SK-N-SH (cell line): Measurements from ENCODE around the gene KLF16. TPM values are rescaled to one million over a fixed set of nuclear protein-coding genes. Genes with fewer than 3 reads are reported as not detected.

ENCODE experiments used
- CTCF ChIA-PET: fragments of 300-600, 350-600 bp; formaldehyde crosslinking; extraction: SDS; loops from one replicate; lab custom pipeline; 2021; lab: Yijun Ruan, JAX
- POLR2A ChIA-PET: fragments of 350-600 bp; sonication (Branson Sonifier 250); formaldehyde crosslinking; extraction: SDS; loops from one replicate; lab custom pipeline; 2020; ENCODE audit warnings: antibody characterized with exemption, inconsistent platforms; lab: Yijun Ruan, JAX
- DNase-seq: peaks from one replicate; pipeline ENCODE4 v3.0.0; 2012
- H2AFZ ChIP-seq: fragments of 200-600 bp; sonication (generic); 2 replicates; pipeline ENCODE4 v1.8.1; 2016; ENCODE audit warnings: antibody characterized with exemption, mild to moderate bottlenecking, low read depth
- H3F3A ChIP-seq: fragments of 200-600 bp; sonication (generic); replicated peaks from 2 replicates; pipeline ENCODE3; 2016; ENCODE audit warnings: antibody characterized with exemption, mild to moderate bottlenecking; ENCODE audit not compliant: insufficient read depth
- H3K27ac ChIP-seq, 2 experiments: fragments of 200-500 bp in 1 of 2; fragments of 200-600 bp in 1 of 2; sonication (Bioruptor generic) in 1 of 2; sonication (generic), shearing (Covaris generic) in 1 of 2; 2 replicates each; pipeline versions ENCODE4 v1.5.1 to v1.6.1; 2014 to 2016; ENCODE audit warnings: low read depth in 2 of 2, inconsistent platforms in 1 of 2, low read length in 1 of 2, mild to moderate bottlenecking in 1 of 2, mixed read lengths in 1 of 2
- H3K27me3 ChIP-seq: fragments of 200-600 bp; sonication (generic), shearing (Covaris generic); 2 replicates; pipeline ENCODE4 v1.6.1; 2016; ENCODE audit warnings: mixed run types; ENCODE audit not compliant: insufficient read depth
- H3K36me3 ChIP-seq, 2 experiments: fragments of 200-500 bp in 1 of 2; fragments of 200-600 bp in 1 of 2; sonication (Bioruptor generic) in 1 of 2; sonication (generic) in 1 of 2; replicated peaks in 1 of 2; 2 replicates each; pipeline versions ENCODE3 to v1.5.1; 2014 to 2016; ENCODE audit warnings: low read length in 1 of 2, mild to moderate bottlenecking in 1 of 2; ENCODE audit not compliant: insufficient read depth in 2 of 2, control insufficient read depth in 1 of 2
- H3K4me1 ChIP-seq, 2 experiments: fragments of 200-500 bp in 1 of 2; fragments of 200-600 bp in 1 of 2; sonication (Bioruptor generic) in 1 of 2; sonication (generic), shearing (Covaris generic) in 1 of 2; 2 replicates each; pipeline versions ENCODE4 v1.5.1 to v1.6.1; 2014 to 2016; ENCODE audit warnings: low read depth in 1 of 2, low read length in 1 of 2, mixed run types in 1 of 2; ENCODE audit not compliant: insufficient read depth in 2 of 2, control insufficient read depth in 1 of 2
- H3K4me2 ChIP-seq: fragments of 200-600 bp; sonication (generic), shearing (Covaris generic); 2 replicates; pipeline ENCODE4 v1.6.1; 2017; ENCODE audit warnings: mixed run types
- H3K4me3 ChIP-seq, 2 experiments: fragments of 200-500 bp in 1 of 2; fragments of 200-600 bp in 1 of 2; sonication (Bioruptor generic) in 1 of 2; sonication (generic), shearing (Covaris generic) in 1 of 2; 2 replicates each; pipeline versions ENCODE4 v1.5.1 to v1.8.1; 2014 to 2016; ENCODE audit warnings: low read depth in 2 of 2, inconsistent platforms in 1 of 2, low read length in 1 of 2, mild to moderate bottlenecking in 1 of 2, mixed read lengths in 1 of 2, moderate library complexity in 1 of 2
- H3K79me2 ChIP-seq: fragments of 200-600 bp; sonication (generic); 2 replicates; pipeline ENCODE4 v1.8.1; 2017; ENCODE audit warnings: mild to moderate bottlenecking; ENCODE audit not compliant: insufficient read depth
- H3K9ac ChIP-seq: fragments of 200-600 bp; sonication (generic); 2 replicates; pipeline ENCODE4 v1.6.1; 2017; ENCODE audit warnings: mixed run types
- H3K9me2 ChIP-seq: fragments of 200-600 bp; sonication (generic); 2 replicates; pipeline ENCODE4 v1.6.1; 2017; ENCODE audit warnings: mixed run types
- H3K9me3 ChIP-seq: fragments of 200-600 bp; sonication (generic); 2 replicates; pipeline ENCODE4 v1.6.1; 2017; ENCODE audit warnings: mixed run types, mild to moderate bottlenecking, moderate library complexity
- H4K20me1 ChIP-seq: fragments of 200-600 bp; sonication (generic); 2 replicates; pipeline ENCODE4 v1.6.1; 2017; ENCODE audit warnings: mild to moderate bottlenecking, mixed run types; ENCODE audit not compliant: insufficient read depth
- EP300 ChIP-seq, 2 experiments: IDR thresholded peaks; 2 replicates each; pipeline versions ENCODE4 v1.4.0 to v1.6.1; 2012; ENCODE audit warnings: borderline replicate concordance in 1 of 2, low read depth in 1 of 2, low read length in 1 of 2
- EZH2phosphoT487 ChIP-seq: fragments of 200-600 bp; sonication (generic); IDR thresholded peaks from 2 replicates; pipeline ENCODE4 v1.6.1; 2017; ENCODE audit warnings: low read depth, mixed run types, mild to moderate bottlenecking, antibody characterized with exemption, moderate library complexity, borderline replicate concordance
- FOXM1 ChIP-seq: IDR thresholded peaks from 2 replicates; pipeline ENCODE4 v1.4.0; 2012; ENCODE audit warnings: low read depth, mild to moderate bottlenecking
- MEF2A ChIP-seq: IDR thresholded peaks from 2 replicates; pipeline ENCODE4 v1.4.0; 2012; ENCODE audit warnings: low read depth, borderline replicate concordance
- MXI1 ChIP-seq: IDR thresholded peaks from 2 replicates; pipeline ENCODE4 v1.6.1; 2012; ENCODE audit warnings: mild to moderate bottlenecking, low read depth, low read length, improper control_type of control experiment
- RFX5 ChIP-seq: IDR thresholded peaks from 2 replicates; pipeline ENCODE4 v1.6.1; 2012; ENCODE audit warnings: mild to moderate bottlenecking, improper control_type of control experiment, low read length
- YY1 ChIP-seq: IDR thresholded peaks from 2 replicates; pipeline ENCODE4 v1.4.0; 2012; ENCODE audit warnings: low read depth, mild to moderate bottlenecking
- WGBS: methylation state at CpG from one replicate; pipeline ENCODE4 v1.1.6; 2017; ENCODE audit warnings: low lambda C conversion rate; 5-methylcytosine and 5-hydroxymethylcytosine counted together
- polyA plus RNA-seq, 3 experiments: library from polyadenylated mRNA; depleted of rRNA; stranded (reverse); fragments of >200 nt; gene quantifications; 2 replicates each; pipeline ENCODE4 v1.2.3, GENCODE V29; 2012
- TF ChIP-seq, protein P1 (sequence below): IDR thresholded peaks from 2 replicates; pipeline ENCODE4; 2012
- TF ChIP-seq, protein P2 (sequence below): IDR thresholded peaks from 2 replicates; pipeline ENCODE4 v1.4.0; 2012; ENCODE audit warnings: low read depth, borderline replicate concordance
- TF ChIP-seq, protein P3 (sequence below): IDR thresholded peaks from 2 replicates; pipeline ENCODE4 v1.4.0; 2012; ENCODE audit warnings: low read depth, borderline replicate concordance
- TF ChIP-seq, protein P4 (sequence below): fragments of 150-350 bp; IDR thresholded peaks from 2 replicates; pipeline ENCODE4 v1.6.1; 2016; ENCODE audit warnings: mild to moderate bottlenecking, low read depth, low read length
- TF ChIP-seq, protein P5 (sequence below): IDR thresholded peaks from 2 replicates; pipeline ENCODE4 v1.4.0; 2012; ENCODE audit warnings: low read depth

The KLF16 gene
- polyA plus RNA-seq, 1 of the 3 experiments (the other 2 are of a cell fraction) = 16.1 TPM

DNA sequence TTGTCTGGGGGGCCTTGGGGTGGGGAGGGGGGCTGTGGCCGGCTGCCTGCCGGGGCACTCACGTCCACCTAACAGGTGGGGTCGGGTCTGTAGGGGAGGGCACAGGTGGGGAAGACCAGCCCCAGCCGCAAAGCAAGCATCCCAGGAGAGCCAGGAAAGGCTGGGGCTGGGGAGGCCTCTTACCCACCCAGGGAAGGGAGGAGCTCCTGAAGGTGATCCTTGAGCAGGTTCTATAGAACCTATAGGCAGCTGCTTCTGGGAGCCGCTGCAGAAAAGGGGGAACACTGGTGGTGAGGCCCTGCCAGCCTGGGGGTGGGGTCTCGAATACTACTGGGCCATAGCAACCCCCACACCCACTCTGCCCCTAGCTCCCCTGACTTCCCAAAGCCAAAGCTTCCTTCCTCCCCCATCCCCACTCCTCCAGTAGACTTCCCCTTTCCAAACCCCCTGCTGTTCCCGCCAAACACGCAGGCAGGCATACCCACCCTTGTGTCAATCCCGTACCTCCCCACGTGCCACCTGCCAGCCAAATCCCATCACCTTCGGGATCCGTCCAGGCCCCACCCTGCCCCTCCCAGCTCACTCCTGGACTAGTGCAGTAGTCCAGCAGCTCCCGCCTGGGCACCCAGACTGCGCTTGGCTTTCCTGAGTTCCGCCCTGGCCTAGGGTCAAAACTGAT is 5.6 kb downstream of the KLF16 start:
- ChIA-PET POLR2A (no interaction called here), CTCF (interaction anchor here (0.6 to 2.8 kb wide), 7 partner anchors 9 to 211 kb away, joined by 3 to 15 read pairs (median 3); partner anchors contain the start of gene REXO1)
- Histone ChIP-seq H3K9me2 (no peaks in the 10 kb centered on the region), H3K79me2 (peaks cover 100% of the 10 kb centered on the region), H3K9me3 (no peaks in the 10 kb centered on the region), H3F3A (peaks cover 12% of the 10 kb centered on the region), H3K4me3 (0 out of 4 replicates have a peak overlapping the region, but pooled peaks of 1 of the 2 experiments have one; percentile 36), H3K27ac (peak overlapping the region in 1 of 2 experiments; percentile 58; a peak in 2 of 4 replicates), H3K27me3 (no peaks in the 10 kb centered on the region), H2AFZ (no peak overlapping the region), H3K9ac (peak overlapping the region; percentile 53; the same call in 1 of the 2 replicates), H3K4me1 (peaks cover 37 to 65% of the 10 kb centered on the region in 2 experiments; a peak in 3 of 4 replicates), H4K20me1 (peaks cover 95% of the 10 kb centered on the region), H3K4me2 (peak overlapping the region; percentile 98), H3K36me3 (peaks cover 0 to 3% of the 10 kb centered on the region in 2 experiments)
- TF ChIP-seq FOXM1 (no peak), YY1 (no peak), EP300 (IDR thresholded peaks at IDR 0.05; ENCODE audit: borderline replicate concordance in 1 of 2, low read depth in 1 of 2, low read length in 1 of 2) (no peak), EZH2phosphoT487 (no peak), MXI1 (no peak), MEF2A (no peak), RFX5 (no peak)
- TF ChIP-seq, protein P1, sequence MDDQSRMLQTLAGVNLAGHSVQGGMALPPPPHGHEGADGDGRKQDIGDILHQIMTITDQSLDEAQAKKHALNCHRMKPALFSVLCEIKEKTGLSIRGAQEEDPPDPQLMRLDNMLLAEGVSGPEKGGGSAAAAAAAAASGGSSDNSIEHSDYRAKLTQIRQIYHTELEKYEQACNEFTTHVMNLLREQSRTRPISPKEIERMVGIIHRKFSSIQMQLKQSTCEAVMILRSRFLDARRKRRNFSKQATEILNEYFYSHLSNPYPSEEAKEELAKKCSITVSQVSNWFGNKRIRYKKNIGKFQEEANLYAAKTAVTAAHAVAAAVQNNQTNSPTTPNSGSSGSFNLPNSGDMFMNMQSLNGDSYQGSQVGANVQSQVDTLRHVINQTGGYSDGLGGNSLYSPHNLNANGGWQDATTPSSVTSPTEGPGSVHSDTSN = no peak
- TF ChIP-seq, protein P2, sequence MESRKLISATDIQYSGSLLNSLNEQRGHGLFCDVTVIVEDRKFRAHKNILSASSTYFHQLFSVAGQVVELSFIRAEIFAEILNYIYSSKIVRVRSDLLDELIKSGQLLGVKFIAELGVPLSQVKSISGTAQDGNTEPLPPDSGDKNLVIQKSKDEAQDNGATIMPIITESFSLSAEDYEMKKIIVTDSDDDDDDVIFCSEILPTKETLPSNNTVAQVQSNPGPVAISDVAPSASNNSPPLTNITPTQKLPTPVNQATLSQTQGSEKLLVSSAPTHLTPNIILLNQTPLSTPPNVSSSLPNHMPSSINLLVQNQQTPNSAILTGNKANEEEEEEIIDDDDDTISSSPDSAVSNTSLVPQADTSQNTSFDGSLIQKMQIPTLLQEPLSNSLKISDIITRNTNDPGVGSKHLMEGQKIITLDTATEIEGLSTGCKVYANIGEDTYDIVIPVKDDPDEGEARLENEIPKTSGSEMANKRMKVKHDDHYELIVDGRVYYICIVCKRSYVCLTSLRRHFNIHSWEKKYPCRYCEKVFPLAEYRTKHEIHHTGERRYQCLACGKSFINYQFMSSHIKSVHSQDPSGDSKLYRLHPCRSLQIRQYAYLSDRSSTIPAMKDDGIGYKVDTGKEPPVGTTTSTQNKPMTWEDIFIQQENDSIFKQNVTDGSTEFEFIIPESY = no peak
- TF ChIP-seq, protein P3, sequence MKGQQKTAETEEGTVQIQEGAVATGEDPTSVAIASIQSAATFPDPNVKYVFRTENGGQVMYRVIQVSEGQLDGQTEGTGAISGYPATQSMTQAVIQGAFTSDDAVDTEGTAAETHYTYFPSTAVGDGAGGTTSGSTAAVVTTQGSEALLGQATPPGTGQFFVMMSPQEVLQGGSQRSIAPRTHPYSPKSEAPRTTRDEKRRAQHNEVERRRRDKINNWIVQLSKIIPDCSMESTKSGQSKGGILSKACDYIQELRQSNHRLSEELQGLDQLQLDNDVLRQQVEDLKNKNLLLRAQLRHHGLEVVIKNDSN = no peak
- TF ChIP-seq, protein P4, sequence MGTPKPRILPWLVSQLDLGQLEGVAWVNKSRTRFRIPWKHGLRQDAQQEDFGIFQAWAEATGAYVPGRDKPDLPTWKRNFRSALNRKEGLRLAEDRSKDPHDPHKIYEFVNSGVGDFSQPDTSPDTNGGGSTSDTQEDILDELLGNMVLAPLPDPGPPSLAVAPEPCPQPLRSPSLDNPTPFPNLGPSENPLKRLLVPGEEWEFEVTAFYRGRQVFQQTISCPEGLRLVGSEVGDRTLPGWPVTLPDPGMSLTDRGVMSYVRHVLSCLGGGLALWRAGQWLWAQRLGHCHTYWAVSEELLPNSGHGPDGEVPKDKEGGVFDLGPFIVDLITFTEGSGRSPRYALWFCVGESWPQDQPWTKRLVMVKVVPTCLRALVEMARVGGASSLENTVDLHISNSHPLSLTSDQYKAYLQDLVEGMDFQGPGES = no peak
- TF ChIP-seq, protein P5, sequence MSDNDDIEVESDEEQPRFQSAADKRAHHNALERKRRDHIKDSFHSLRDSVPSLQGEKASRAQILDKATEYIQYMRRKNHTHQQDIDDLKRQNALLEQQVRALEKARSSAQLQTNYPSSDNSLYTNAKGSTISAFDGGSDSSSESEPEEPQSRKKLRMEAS = no peak
- WGBS = 72% methylated on average over 13 of the region's 16 CpGs
- DNase-seq = no peak
